Heart left ventricle (tissue), 16 donors: ENCODE measurements around the gene TNFRSF1B. TPM values are rescaled to one million over a fixed set of nuclear protein-coding genes. Genes with fewer than 3 reads are reported as not detected.

Source experiments
- ATAC-seq, 4 donors: fragments of 200-7000 bp; cut with Tn5 transposase; one replicate each; pipeline ENCODE4 v1.9.1; 2020 to 2022; ENCODE audit warnings: moderate library complexity in 4 of 4, mild to moderate bottlenecking in 3 of 4, moderate number of reproducible peaks in 1 of 4
- DNase-seq, 5 donors: peaks; one replicate each; pipeline ENCODE4 v3.0.0-alpha.2; 2020
- H3K27ac ChIP-seq, 12 donors: fragments of 200-600 bp; sonication (generic) in 4 of 12; one replicate each; pipeline versions ENCODE4 v1.5.0 to v1.8.0; 2016 to 2022; ENCODE audit warnings: mild to moderate bottlenecking in 2 of 12
- H3K27me3 ChIP-seq, 9 donors: fragments of 200-600 bp; sonication (generic) in 2 of 9; one replicate each; pipeline versions ENCODE4 v1.5.1 to v1.8.0; 2016 to 2022; ENCODE audit warnings: mild to moderate bottlenecking in 3 of 9
- H3K36me3 ChIP-seq, 9 donors: fragments of 200-600 bp; sonication (generic) in 2 of 9; one replicate each; pipeline versions ENCODE4 v1.5.0 to v1.8.0; 2018 to 2022; ENCODE audit warnings: mild to moderate bottlenecking in 2 of 9
- H3K4me1 ChIP-seq, 12 donors: fragments of 200-600 bp; sonication (generic) in 4 of 12; one replicate each; pipeline versions ENCODE4 v1.5.0 to v1.8.0; 2016 to 2022; ENCODE audit warnings: mild to moderate bottlenecking in 3 of 12
- H3K4me3 ChIP-seq, 12 donors: fragments of 200-600 bp; sonication (generic) in 4 of 12; one replicate each; pipeline versions ENCODE4 v1.5.0 to v1.8.0; 2017 to 2022; ENCODE audit warnings: mild to moderate bottlenecking in 9 of 12, moderate library complexity in 4 of 12
- H3K9me3 ChIP-seq, 12 donors: fragments of 200-600 bp; sonication (generic) in 4 of 12; one replicate each; pipeline versions ENCODE4 v1.5.0 to v1.8.0; 2016 to 2022; ENCODE audit warnings: mild to moderate bottlenecking in 1 of 12
- CTCF ChIP-seq, 12 donors: fragments of 200-600 bp; sonication (generic) in 4 of 12; IDR thresholded peaks; one replicate each; pipeline versions ENCODE4 v1.5.0 to v1.8.0; 2018 to 2022; ENCODE audit warnings: antibody characterized with exemption in 12 of 12, mild to moderate bottlenecking in 5 of 12
- POLR2A ChIP-seq, 2 donors: fragments of 450-650 bp; IDR thresholded peaks; one replicate each; pipeline ENCODE4 v1.6.1; 2017; ENCODE audit warnings: antibody characterized with exemption in 2 of 2, mild to moderate bottlenecking in 2 of 2, moderate library complexity in 2 of 2
- WGBS, 4 donors: extraction: QIAGEN DNeasy Blood & Tissue Kit in 2 of 4; methylation state at CpG; one replicate each; pipeline versions ENCODE4 v1.1.5 to v1.1.7; 2013 to 2018; 5-methylcytosine and 5-hydroxymethylcytosine counted together
- intact Hi-C, 10 donors: fragments of 100-400 bp; cut with DNase I; formaldehyde crosslinking; loops; one replicate each; pipeline versions ENCODE4 v1.11.1 to v1.14.2; 2022
- polyA plus RNA-seq, 2 donors: library from polyadenylated mRNA; stranded (reverse); fragments of 200-250 nt; gene quantifications; one replicate each; pipeline ENCODE4 v1.2.3, GENCODE V29; 2013
- total RNA-seq, 9 donors: library from RNA; depleted of rRNA in 2 of 9; stranded (reverse); fragments of >200 nt in 2 of 9; fragmentation: NEBNext Ultra II Directional in 3 of 9; extraction: Animal tissue kit (Norgen Biotek cat#: 25700) in 3 of 9; gene quantifications; one replicate each; pipeline versions ENCODE4 v1.1.0 to v1.2.4, GENCODE V29; 2016 to 2023
- donor health status: ischemic (EF 13 %, LVEDD 7.1; RV severe dilation, severe dysfunction).
- donor health status: healthy with polysubstance abuse.
- donor health status: DM: no; HTN: yes; CAD: no.
- donor health status: DM: no; HTN: no; CAD: no.
- donor health status: ischemic (EF 25% LVEDD 6.9; RV normal size, moderate dysfunction).
- donor health status: ischemic (EF 25% LVEDD 5.7; RV mildly dilated, moderate dysfunction).
- donor health status: healthy.
- donor health status: DM: yes; HTN: yes; CAD: no.
- donor health status: ischemic (EF 35%, LVEDD 5.7; RV mildly dilated, moderate dysfunction).
- donor health status: nonischemic (EF 11% LVEDD 7.7; RV severe dilation, severe dysfunction).
- donor health status: DM: yes; HTN: yes; CAD: no.
- donor health status: PGD.
- donor health status: ischemic (EF 29% LVEDD 5.4; RV normal size, mild dysfunction).
- donor health status: nonischemic (EF 23%, LVEDD 6.1; RV moderate dilation, normal function).

Gene TNFRSF1B
- total and polyA plus RNA-seq, 11 donors: 8.6 to 71.0 (median 14.9) TPM

DNA sequence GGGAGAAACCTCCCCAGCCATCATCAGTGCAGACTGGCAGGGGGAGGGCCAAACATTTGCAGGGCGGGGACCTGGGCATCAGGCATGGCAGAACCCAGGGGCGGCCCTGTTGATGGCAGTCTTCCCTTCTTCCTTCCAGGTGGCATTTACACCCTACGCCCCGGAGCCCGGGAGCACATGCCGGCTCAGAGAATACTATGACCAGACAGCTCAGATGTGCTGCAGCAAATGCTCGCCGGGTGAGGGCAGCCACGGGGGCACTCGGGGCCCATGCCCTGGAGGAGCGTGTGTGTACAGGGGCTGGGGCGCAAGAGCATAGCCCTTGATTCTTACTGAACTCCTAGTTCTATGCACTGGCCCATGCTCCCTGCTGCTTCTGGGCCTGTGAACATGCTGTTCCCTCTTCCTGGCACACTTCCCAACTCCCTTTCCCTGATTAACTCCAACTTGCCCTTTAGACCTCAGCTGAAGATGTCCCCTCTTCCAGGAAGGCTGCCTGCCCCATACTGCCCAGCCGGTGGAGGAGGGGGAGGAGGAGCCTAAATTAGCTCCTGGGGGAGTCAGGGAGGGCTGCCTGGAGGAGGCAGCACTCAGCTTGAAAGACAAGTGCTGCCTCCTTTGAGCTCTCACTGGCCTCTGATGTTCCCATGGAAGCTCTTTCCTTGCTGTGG lies 22.0 kb downstream of the TNFRSF1B start:
- 79 to 90% (median 83%) methylated on average over 12 to 13 of the region's 13 CpGs for WGBS, 4 donors
- Histone ChIP-seq H3K27ac (no peak overlapping the region), H3K27me3 (no peaks in the 10 kb centered on the region), H3K4me3 (no peak overlapping the region), H3K36me3 (peaks cover 0 to 60% (median 28%) of the 10 kb centered on the region in 9 donors), H3K9me3 (no peaks in the 10 kb centered on the region), H3K4me1 (peaks cover 6 to 75% (median 44%) of the 10 kb centered on the region in 12 donors)
- intact Hi-C loops: loop anchor here in 2 of 10 donors (5.0 to 10.0 kb wide), 2 partner anchors 41 to 54 kb away; no protein-coding TSS in a partner anchor
- ATAC-seq: no peak
- DNase-seq: no peak
- no peak for TF ChIP-seq POLR2A (IDR thresholded peaks at IDR 0.05)
- TF ChIP-seq CTCF (IDR thresholded peaks at IDR 0.05): no peak

- Histone ChIP-seq H3K4me3 (no peak overlapping the region), H3K27me3 (no peaks in the 10 kb centered on the region), H3K9me3 (no peaks in the 10 kb centered on the region), H3K36me3 (peaks cover 0 to 65% (median 33%) of the 10 kb centered on the region in 9 donors), H3K4me1 (peaks cover 6 to 74% (median 39%) of the 10 kb centered on the region in 12 donors), H3K27ac (no peak overlapping the region)
- no peak for TF ChIP-seq POLR2A (IDR thresholded peaks at IDR 0.05)
- no peak for TF ChIP-seq CTCF (IDR thresholded peaks at IDR 0.05)
- ATAC-seq (no peak), DNase-seq (no peak)
- intact Hi-C loops: loop anchor here in 2 of 10 donors (5.0 to 10.0 kb wide), 2 partner anchors 42 to 55 kb away; no protein-coding TSS in a partner anchor
- WGBS, 4 donors: 71 to 83% (median 77%) methylated on average over 5 of the region's 5 CpGs
Measured at GRCh38 chr1:12189328-12189682, 22.5 kb downstream of the TNFRSF1B start.

- Histone ChIP-seq H3K27me3 (no peaks in the 10 kb centered on the region), H3K9me3 (no peaks in the 10 kb centered on the region), H3K4me3 (no peak overlapping the region), H3K36me3 (peaks cover 0 to 79% (median 46%) of the 10 kb centered on the region in 9 donors), H3K27ac (no peak overlapping the region), H3K4me1 (peaks cover 0 to 73% (median 18%) of the 10 kb centered on the region in 12 donors)
- TF ChIP-seq POLR2A (IDR thresholded peaks at IDR 0.05) (no peak), CTCF (IDR thresholded peaks at IDR 0.05) (no peak)
- DNase-seq: no peak
- intact Hi-C loops: no loop called here
- 84 to 90% (median 89%) methylated on average over 48 to 58 of the region's 58 CpGs for WGBS, 4 donors
- ATAC-seq: no peak
Measured at GRCh38 chr1:12191242-12192032, 24.6 kb downstream of the TNFRSF1B start.

GRCh38 chr1:12194666-12195216 lies 27.9 kb downstream of the TNFRSF1B start:
- DNase-seq (no peak), ATAC-seq (peak in 1 of 4 donors; percentile 11)
- TF ChIP-seq POLR2A (IDR thresholded peaks at IDR 0.05) (no peak), CTCF (IDR thresholded peaks at IDR 0.05) (no peak)
- Histone ChIP-seq H3K4me3 (no peak overlapping the region), H3K27ac (peak overlapping the region in 1 of 12 donors; percentile 45), H3K9me3 (no peaks in the 10 kb centered on the region), H3K36me3 (peaks cover 0 to 91% (median 51%) of the 10 kb centered on the region in 9 donors), H3K4me1 (peaks cover 0 to 52% (median 0%) of the 10 kb centered on the region in 12 donors), H3K27me3 (no peaks in the 10 kb centered on the region)
- intact Hi-C loops: no loop called here
- 84 to 95% (median 89%) methylated on average over 14 of the region's 14 CpGs for WGBS, 4 donors
